Muscle of leg (tissue), 11 donors: ENCODE measurements around the gene ITGA1. TPM values are rescaled to one million over a fixed set of nuclear protein-coding genes. Genes with fewer than 3 reads are reported as not detected.
"Not testable (repeated sequence)": the region's sequence is repeated elsewhere in the genome, so short reads cannot be mapped to it uniquely, and the experiment has no call there.

Experiments
- DNase-seq: peaks from one replicate; pipeline ENCODE4 v3.0.0; 2013
- H3K27ac ChIP-seq: one replicate; pipeline ENCODE4 v1.5.1; 2013; ENCODE audit warnings: mild to moderate bottlenecking, low read length, control low read depth
- H3K27me3 ChIP-seq: one replicate; pipeline ENCODE4 v1.6.1; 2013; ENCODE audit warnings: low read length; ENCODE audit not compliant: control insufficient read depth, insufficient read depth
- H3K36me3 ChIP-seq: one replicate; pipeline ENCODE4 v1.6.1; 2013; ENCODE audit warnings: low read length; ENCODE audit not compliant: control insufficient read depth, insufficient read depth
- H3K4me1 ChIP-seq: one replicate; pipeline ENCODE4 v1.6.1; 2013; ENCODE audit warnings: low read length; ENCODE audit not compliant: control insufficient read depth, insufficient read depth
- H3K4me3 ChIP-seq: one replicate; pipeline ENCODE4 v1.5.1; 2013; ENCODE audit warnings: low read length, control low read depth
- H3K9me3 ChIP-seq: replicated peaks from 2 replicates; pipeline ENCODE4 v1.6.1; 2013; ENCODE audit warnings: low read depth, low read length; ENCODE audit not compliant: control insufficient read depth
- WGBS: methylation state at CpG from one replicate; pipeline ENCODE4 v1.1.5; 2013; ENCODE audit warnings: missing lambda C conversion rate; ENCODE audit not compliant: insufficient coverage; 5-methylcytosine and 5-hydroxymethylcytosine counted together
- polyA plus RNA-seq, 8 donors: library from polyadenylated mRNA; unstranded; fragments of 120-200 nt; gene quantifications; one replicate each; pipeline versions ENCODE4 v1.2.1 to v1.2.3, GENCODE V29; 2013; ENCODE audit warnings: inconsistent platforms in 1 of 8, low replicate concordance in 1 of 8; ENCODE audit not compliant: insufficient read length in 8 of 8, insufficient read depth in 1 of 8
- total RNA-seq: library from RNA; stranded (reverse); fragments of 120-200 nt; gene quantifications from one replicate; pipeline ENCODE4 v1.2.4, GENCODE V29; 2013

The ITGA1 gene
- total and polyA plus RNA-seq, 9 donors, result 11.5 to 36.5 (median 21.6) TPM

- H3K4me1 ChIP-seq, result no peaks in the 10 kb centered on the region
- WGBS, result no CpG with 5 or more reads among the region's 2 CpGs
- DNase-seq, result peak; percentile 14
- no peak overlapping the region for H3K27ac ChIP-seq
- H3K36me3 ChIP-seq, result no peaks in the 10 kb centered on the region
- no peaks in the 10 kb centered on the region for H3K9me3 ChIP-seq
- no peaks in the 10 kb centered on the region for H3K27me3 ChIP-seq
- H3K4me3 ChIP-seq, result no peak overlapping the region
These were observed 65.9 kb downstream of the ITGA1 start for GRCh38 chr5:52853650-52854049.

DNA sequence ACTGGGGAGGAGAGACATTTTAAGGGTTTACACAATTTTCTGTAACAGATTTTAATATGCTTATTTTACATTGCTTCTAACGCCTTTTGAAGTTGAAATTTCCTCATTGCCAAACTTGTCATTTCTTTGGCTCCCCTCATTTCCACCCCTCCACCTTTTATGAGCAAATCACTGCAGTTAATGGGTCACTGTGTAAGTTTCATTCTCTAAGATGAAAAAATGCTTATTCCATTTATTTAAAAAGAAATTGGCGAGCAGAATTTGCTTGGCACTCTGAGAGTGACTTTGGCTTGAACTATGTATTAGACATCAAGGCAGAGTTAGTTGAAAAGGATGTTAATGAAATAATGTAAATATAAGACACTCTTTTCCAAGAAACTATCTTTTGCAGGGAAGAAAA is 66.6 kb downstream of the ITGA1 start:
- Histone ChIP-seq H3K27ac (no peak overlapping the region), H3K4me1 (no peaks in the 10 kb centered on the region), H3K36me3 (no peaks in the 10 kb centered on the region), H3K27me3 (no peaks in the 10 kb centered on the region), H3K9me3 (no peaks in the 10 kb centered on the region), H3K4me3 (no peak overlapping the region)
- DNase-seq, result peak; percentile 35
- no CpG with 5 or more reads among the region's 2 CpGs for WGBS

GRCh38 chr5:52854949-52855348 is 67.2 kb downstream of the ITGA1 start:
- H3K27me3 ChIP-seq, result no peaks in the 10 kb centered on the region
- H3K4me1 ChIP-seq, result no peaks in the 10 kb centered on the region
- H3K36me3 ChIP-seq, result no peaks in the 10 kb centered on the region
- no peak overlapping the region for H3K4me3 ChIP-seq
- no peaks in the 10 kb centered on the region for H3K9me3 ChIP-seq
- no CpG with 5 or more reads among the region's 2 CpGs for WGBS
- H3K27ac ChIP-seq, result no peak overlapping the region
- DNase-seq, result no peak

DNA sequence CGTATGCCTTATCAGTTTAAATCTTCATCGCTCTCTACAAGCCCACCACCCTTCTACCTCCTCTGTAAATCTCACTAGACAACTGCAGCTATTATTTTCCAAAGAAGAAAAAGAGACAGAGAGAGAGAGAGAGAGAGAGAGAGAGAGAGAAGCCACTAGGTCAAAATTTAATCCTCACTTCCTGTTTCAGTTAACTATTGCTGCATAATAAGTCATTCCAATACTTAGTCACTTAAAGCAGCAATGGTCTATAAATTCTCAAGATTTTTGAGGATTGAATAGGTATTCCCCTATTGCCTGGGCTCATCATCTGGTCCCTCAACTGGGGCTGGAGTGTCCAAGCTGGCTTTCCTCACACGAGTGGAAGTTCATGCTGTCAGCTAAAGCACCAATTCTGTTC is 68.8 kb downstream of the ITGA1 start:
- Histone ChIP-seq H3K27me3 (no peaks in the 10 kb centered on the region), H3K36me3 (no peaks in the 10 kb centered on the region), H3K9me3 (no peaks in the 10 kb centered on the region), H3K4me1 (no peaks in the 10 kb centered on the region), H3K27ac (no peak overlapping the region), H3K4me3 (no peak overlapping the region)
- WGBS, result 83% methylated on average over 2 of the region's 3 CpGs
- no peak for DNase-seq

GRCh38 chr5:52859628-52860027 is 71.9 kb downstream of the ITGA1 start:
- DNase-seq, result peak; percentile 73
- no peaks in the 10 kb centered on the region for H3K4me1 ChIP-seq
- H3K4me3 ChIP-seq, result no peak overlapping the region
- no peaks in the 10 kb centered on the region for H3K9me3 ChIP-seq
- no peaks in the 10 kb centered on the region for H3K27me3 ChIP-seq
- H3K27ac ChIP-seq, result no peak overlapping the region
- no peaks in the 10 kb centered on the region for H3K36me3 ChIP-seq
- WGBS, result 44% methylated on average over 1 of the region's 2 CpGs

- Histone ChIP-seq H3K4me1 (peaks cover 2% of the 10 kb centered on the region), H3K27ac (no peak overlapping the region), H3K9me3 (no peaks in the 10 kb centered on the region), H3K4me3 (no peak overlapping the region), H3K36me3 (no peaks in the 10 kb centered on the region), H3K27me3 (no peaks in the 10 kb centered on the region)
- DNase-seq, result no peak
- WGBS, result no CpG with 5 or more reads among the region's 5 CpGs
These were observed 73.7 kb downstream of the ITGA1 start for GRCh38 chr5:52861368-52861767.

DNA sequence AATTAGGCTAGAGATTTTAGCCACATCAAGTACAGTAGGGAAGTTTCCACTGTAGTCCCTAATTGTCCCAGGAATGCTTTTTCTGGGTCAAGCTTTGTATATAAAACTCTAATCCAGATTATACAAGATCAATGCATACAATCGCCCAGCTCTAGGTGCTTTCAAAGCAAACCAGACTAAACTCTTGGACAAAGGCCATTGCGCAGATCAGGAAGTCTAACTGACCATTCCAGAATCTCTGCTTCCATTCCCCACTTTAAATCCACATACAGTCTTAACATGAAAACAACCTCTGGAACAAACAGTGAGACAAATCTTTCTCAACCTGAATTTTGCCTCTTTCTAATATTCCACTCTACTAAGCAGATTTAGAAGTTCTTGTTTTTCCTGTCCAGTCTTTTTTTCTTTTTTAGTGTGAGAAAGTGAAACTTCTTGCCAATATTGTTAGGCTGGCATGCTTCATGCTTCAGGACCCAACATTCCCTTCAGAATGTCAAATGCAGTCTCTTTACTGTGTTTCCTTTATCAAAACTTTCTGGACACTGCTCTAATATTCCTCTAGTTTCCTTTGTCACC is 76.1 kb downstream of the ITGA1 start:
- H3K4me1 ChIP-seq, result peaks cover 2% of the 10 kb centered on the region
- peak overlapping the region; percentile 57 for H3K27ac ChIP-seq
- peak; percentile 12 for DNase-seq
- WGBS, result 83% methylated on average over 2 of the region's 2 CpGs
- H3K9me3 ChIP-seq, result no peaks in the 10 kb centered on the region
- no peak overlapping the region for H3K4me3 ChIP-seq
- H3K36me3 ChIP-seq, result no peaks in the 10 kb centered on the region
- no peaks in the 10 kb centered on the region for H3K27me3 ChIP-seq

DNA sequence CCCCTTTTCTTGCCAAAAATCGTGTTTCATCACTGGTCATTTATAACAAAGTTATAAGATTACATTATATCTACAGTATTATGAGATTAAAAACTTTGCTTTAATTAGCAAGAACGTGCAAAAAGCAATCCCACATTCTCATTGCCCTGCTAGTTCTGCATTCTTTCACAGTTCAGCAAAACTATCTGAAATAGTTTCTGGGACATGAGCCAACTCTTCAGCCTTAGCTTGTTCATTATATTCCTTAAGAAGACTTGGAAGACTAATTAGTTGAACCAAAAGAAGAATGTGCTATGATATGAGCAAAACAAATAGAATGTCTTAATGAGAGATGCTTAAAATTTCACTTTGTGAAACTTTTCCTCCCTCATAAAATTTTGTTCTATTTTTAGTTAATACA is 76.7 kb downstream of the ITGA1 start:
- H3K9me3 ChIP-seq, result no peaks in the 10 kb centered on the region
- DNase-seq, result peak; percentile 73
- no peak overlapping the region for H3K4me3 ChIP-seq
- H3K4me1 ChIP-seq, result peaks cover 2% of the 10 kb centered on the region
- no CpG with 5 or more reads among the region's 2 CpGs for WGBS
- H3K36me3 ChIP-seq, result no peaks in the 10 kb centered on the region
- H3K27me3 ChIP-seq, result no peaks in the 10 kb centered on the region
- peak overlapping the region; percentile 57 for H3K27ac ChIP-seq

DNA sequence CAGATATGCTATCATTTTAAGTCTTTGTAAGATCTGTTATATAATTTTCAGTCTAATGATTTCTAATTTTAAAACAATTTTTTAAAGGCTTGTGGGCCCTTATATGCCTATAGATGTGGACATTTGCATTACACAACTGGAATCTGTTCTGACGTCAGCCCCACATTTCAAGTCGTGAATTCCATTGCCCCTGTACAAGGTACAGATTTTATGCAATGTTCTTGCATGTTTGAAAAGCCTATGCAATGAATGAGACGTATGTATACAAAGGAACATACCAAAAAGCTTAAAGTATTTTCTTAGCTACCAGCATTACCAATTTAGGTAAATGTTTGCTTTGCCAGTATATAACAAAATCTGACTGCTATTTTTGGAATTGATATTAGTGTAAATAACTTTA is 77.2 kb downstream of the ITGA1 start:
- H3K27me3 ChIP-seq, result no peaks in the 10 kb centered on the region
- WGBS, result no CpG with 5 or more reads among the region's 3 CpGs
- H3K4me3 ChIP-seq, result no peak overlapping the region
- no peak for DNase-seq
- no peaks in the 10 kb centered on the region for H3K36me3 ChIP-seq
- no peaks in the 10 kb centered on the region for H3K9me3 ChIP-seq
- no peak overlapping the region for H3K27ac ChIP-seq
- peaks cover 2% of the 10 kb centered on the region for H3K4me1 ChIP-seq

- H3K27me3 ChIP-seq, H3K4me3 ChIP-seq, H3K4me1 ChIP-seq, H3K36me3 ChIP-seq, DNase-seq, H3K9me3 ChIP-seq, H3K27ac ChIP-seq: not testable (repeated sequence)
- WGBS, result no CpG with 5 or more reads among the region's 2 CpGs
These were observed 78.3 kb downstream of the ITGA1 start for GRCh38 chr5:52865991-52866390.

- H3K9me3 ChIP-seq, result no peaks in the 10 kb centered on the region
- H3K4me3 ChIP-seq, result no peak overlapping the region
- H3K27ac ChIP-seq, result no peak overlapping the region
- peaks cover 2% of the 10 kb centered on the region for H3K4me1 ChIP-seq
- H3K27me3 ChIP-seq, result no peaks in the 10 kb centered on the region
- WGBS, result 90% methylated on average over 2 of the region's 2 CpGs
- H3K36me3 ChIP-seq, result no peaks in the 10 kb centered on the region
- no peak for DNase-seq
These were observed 80.1 kb downstream of the ITGA1 start for GRCh38 chr5:52867809-52868208.
